ENCODE results near the gene BBS5.

DNA sequence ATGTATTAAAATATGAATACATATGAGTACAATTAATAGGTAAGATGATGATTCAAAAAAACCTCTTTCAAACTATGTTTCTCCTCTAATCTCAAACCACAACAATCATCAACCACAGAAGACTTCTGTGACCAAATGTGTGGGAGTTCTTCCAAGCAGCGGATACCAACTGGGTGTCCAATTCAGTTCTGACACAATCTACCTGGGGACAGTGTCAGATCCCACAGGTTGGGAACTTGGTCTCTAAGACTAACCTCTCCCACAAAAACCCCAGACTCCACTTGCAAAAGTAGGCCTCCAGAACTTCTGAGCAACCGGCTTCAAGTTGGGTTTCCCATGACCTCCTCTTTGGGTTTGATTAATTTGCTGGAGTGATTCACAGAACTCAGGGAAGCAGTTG, 67.5 kb downstream of the BBS5 start:
- no peak for TF ChIP-seq POLR2A (IDR thresholded peaks at IDR 0.05)
- TF ChIP-seq, protein P1, sequence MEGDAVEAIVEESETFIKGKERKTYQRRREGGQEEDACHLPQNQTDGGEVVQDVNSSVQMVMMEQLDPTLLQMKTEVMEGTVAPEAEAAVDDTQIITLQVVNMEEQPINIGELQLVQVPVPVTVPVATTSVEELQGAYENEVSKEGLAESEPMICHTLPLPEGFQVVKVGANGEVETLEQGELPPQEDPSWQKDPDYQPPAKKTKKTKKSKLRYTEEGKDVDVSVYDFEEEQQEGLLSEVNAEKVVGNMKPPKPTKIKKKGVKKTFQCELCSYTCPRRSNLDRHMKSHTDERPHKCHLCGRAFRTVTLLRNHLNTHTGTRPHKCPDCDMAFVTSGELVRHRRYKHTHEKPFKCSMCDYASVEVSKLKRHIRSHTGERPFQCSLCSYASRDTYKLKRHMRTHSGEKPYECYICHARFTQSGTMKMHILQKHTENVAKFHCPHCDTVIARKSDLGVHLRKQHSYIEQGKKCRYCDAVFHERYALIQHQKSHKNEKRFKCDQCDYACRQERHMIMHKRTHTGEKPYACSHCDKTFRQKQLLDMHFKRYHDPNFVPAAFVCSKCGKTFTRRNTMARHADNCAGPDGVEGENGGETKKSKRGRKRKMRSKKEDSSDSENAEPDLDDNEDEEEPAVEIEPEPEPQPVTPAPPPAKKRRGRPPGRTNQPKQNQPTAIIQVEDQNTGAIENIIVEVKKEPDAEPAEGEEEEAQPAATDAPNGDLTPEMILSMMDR (IDR thresholded peaks at IDR 0.05) = no peak
